Neutrophil (primary cell): ENCODE results near the gene SLC16A3.

Experiments used
- H3K27ac ChIP-seq: fragments of 200-600 bp; sonication (generic); 2 replicates; pipeline ENCODE4 v1.5.1; 2016; ENCODE audit warnings: mild to moderate bottlenecking, moderate library complexity
- H3K27me3 ChIP-seq: fragments of 200-600 bp; sonication (generic); 2 replicates; pipeline ENCODE4 v1.6.0; 2016; ENCODE audit warnings: mild to moderate bottlenecking
- H3K36me3 ChIP-seq: fragments of 200-600 bp; sonication (generic); 2 replicates; pipeline ENCODE4 v1.5.1; 2017
- H3K4me1 ChIP-seq, 2 experiments: fragments of 200-600 bp in 1 of 2; sonication (generic) in 1 of 2; 1 replicate in 1 of 2; 2 replicates in 1 of 2; pipeline versions ENCODE4 v1.5.1 to v1.6.1; 2013 to 2016; ENCODE audit warnings: low read depth in 1 of 2, low read length in 1 of 2, mild to moderate bottlenecking in 1 of 2, moderate library complexity in 1 of 2; ENCODE audit not compliant: control insufficient read depth in 1 of 2, insufficient read depth in 1 of 2
- H3K4me3 ChIP-seq, 2 experiments: fragments of 200-600 bp in 1 of 2; sonication (generic) in 1 of 2; 1 replicate in 1 of 2; 2 replicates in 1 of 2; pipeline ENCODE4 v1.5.1; 2013 to 2016; ENCODE audit warnings: low read depth in 1 of 2, low read length in 1 of 2, mild to moderate bottlenecking in 1 of 2, moderate library complexity in 1 of 2
- H3K9me3 ChIP-seq: fragments of 200-600 bp; sonication (generic); 2 replicates; pipeline ENCODE4 v1.5.1; 2016
- CTCF ChIP-seq: fragments of 200-600 bp; sonication (generic); IDR thresholded peaks from 2 replicates; pipeline ENCODE4 v1.5.1; 2016; ENCODE audit warnings: antibody characterized with exemption

SLC16A3 gene

DNA sequence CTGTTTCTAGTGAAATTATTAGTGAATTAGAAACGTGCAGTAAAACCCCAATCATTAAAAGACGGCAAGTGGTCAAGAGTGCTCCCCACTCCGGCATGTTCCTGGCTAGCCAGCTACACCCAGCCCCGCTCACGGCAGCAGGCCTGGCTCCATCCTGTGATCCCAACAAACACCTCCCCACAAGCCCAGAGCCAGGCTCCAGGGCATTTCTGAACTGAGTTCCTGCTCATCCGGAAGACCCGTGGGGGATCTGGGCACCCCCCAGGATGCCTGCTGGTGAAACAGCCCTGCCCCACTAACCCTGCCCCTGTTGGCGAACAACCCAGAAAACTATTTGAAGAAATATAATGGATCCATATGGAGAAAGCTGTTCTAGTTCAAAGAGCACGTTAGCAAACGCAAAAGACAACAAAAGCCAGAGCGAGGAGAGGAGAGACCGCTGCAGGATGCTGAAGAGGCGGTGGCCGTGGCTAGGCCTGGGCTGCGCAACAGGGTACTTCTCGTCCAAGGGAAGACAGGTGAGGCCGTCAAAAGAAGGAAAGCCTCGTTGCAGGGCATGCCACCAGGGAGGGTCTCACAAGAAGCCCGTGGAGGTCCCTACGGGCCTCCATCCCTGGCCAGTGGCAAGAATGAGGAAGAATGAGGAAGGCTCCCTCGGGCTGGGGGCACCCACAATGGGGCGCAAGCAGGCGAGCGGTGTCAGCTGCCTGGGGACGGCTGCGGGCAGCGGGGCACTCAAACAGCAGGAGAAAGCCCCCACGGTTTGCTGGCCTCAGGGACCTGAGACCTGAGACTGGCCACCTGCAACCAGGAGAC, 19.2 kb downstream of the SLC16A3 start:
- Histone ChIP-seq H3K27ac (peak overlapping the region; percentile 82), H3K36me3 (peaks cover 100% of the 10 kb centered on the region), H3K4me3 (no peak overlapping the region), H3K27me3 (no peaks in the 10 kb centered on the region), H3K4me1 (peaks cover 6 to 16% of the 10 kb centered on the region in 2 experiments), H3K9me3 (no peaks in the 10 kb centered on the region)
- no peak for TF ChIP-seq CTCF

DNA sequence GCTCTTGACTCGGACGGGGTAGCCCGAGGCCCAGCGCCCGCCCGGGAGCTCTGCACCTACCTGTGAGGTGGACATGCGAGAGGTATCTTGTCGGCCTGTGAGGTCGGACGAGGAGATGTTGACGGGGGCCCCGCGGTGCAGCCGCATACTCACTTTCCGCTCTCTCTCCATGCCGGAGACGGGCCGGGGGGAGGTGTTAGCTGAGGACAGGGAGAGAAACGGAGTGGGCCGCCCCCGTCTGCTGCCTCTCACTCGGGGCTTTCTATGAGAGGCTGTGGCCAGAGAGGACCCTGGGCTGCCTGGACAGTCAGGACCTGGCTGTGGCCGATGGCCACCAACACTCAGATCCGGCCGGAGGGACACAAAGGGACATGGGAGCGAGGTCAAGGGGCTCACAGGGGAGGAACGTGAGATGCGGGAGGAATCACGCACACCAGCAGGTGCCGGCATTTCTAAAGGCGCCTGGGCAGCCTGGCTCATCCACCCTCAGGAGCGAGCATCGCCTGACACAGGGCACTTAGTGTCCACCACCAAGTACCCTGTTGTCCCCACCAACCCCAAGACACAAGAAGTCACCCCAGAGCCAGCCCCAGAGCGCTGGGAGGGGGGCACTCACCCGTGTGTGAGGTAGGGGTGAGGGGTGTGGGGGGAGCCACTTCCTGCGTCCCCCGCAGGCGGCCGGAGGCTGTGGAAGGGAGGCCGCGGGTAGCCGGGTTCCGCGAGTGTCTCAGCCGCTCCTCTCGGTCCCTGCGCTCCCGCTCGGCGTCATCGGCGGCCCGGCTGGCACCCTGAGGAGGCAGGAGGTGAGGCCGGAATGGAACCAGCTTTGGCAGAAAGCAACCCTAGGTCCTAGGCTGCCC, 20.2 kb downstream of the SLC16A3 start:
- Histone ChIP-seq H3K36me3 (peaks cover 100% of the 10 kb centered on the region), H3K4me1 (peaks cover 0 to 8% of the 10 kb centered on the region in 2 experiments), H3K27me3 (no peaks in the 10 kb centered on the region), H3K4me3 (no peak overlapping the region), H3K9me3 (no peaks in the 10 kb centered on the region), H3K27ac (no peak overlapping the region)
- TF ChIP-seq CTCF = no peak

DNA sequence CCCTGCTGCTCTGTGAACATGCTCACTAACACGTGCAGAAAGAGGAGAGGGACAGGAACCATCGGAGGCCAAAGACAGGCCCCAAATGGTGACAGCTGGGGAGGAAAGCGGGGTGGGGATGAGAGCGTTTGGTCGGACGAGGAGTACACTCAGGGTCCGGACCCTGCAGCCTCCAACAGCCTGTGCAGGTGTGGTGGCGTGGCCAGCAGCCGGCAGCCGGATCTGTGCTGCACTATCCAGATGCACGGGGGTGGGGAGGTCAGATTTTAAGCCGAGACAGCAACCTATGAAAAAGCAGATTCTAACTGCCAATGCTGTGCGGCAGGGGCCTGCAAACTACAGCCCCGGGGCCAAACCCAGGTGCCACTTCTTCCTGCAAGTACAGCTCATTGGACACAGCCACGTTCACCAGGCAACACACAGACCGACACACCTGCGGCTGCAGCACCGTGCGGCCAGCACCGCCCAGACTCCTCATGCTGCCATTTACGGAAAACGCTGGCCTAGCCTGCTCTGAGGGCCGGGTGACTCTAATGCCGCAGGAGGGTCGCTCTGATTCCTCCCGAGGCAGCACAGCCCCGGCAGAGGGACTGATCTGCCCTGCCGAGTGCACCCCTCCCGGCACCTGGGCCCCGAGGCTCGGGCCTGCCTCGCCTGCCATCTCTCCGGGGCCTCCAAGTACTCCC, 21.2 kb downstream of the SLC16A3 start:
- Histone ChIP-seq H3K9me3 (no peaks in the 10 kb centered on the region), H3K27me3 (no peaks in the 10 kb centered on the region), H3K27ac (no peak overlapping the region), H3K4me3 (no peak overlapping the region), H3K4me1 (peaks cover 0 to 8% of the 10 kb centered on the region in 2 experiments), H3K36me3 (peaks cover 100% of the 10 kb centered on the region)
- no peak for TF ChIP-seq CTCF

- no peaks in the 10 kb centered on the region for H3K9me3 ChIP-seq
- H3K36me3 ChIP-seq = peaks cover 100% of the 10 kb centered on the region
- peaks cover 0 to 8% of the 10 kb centered on the region in 2 experiments for H3K4me1 ChIP-seq
- TF ChIP-seq CTCF = no peak
- no peak overlapping the region for H3K4me3 ChIP-seq
- H3K27me3 ChIP-seq = no peaks in the 10 kb centered on the region
- no peak overlapping the region for H3K27ac ChIP-seq
Measured at GRCh38 chr17:82250868-82251500, 22.1 kb downstream of the SLC16A3 start.
